K562 (cell line): ENCODE measurements around the gene CD34. TPM values are rescaled to one million over a fixed set of nuclear protein-coding genes. Genes with fewer than 3 reads are reported as not detected.

ENCODE experiments used
- ATAC-seq: fragments of 200-7000 bp; cut with Tn5 transposase; 3 replicates; pipeline ENCODE4 v1.9.1; 2020; ENCODE audit warnings: moderate library complexity
- BruUV-seq: library from RNA; stranded (reverse); fragments of 400-500 nt; replicated peaks from 2 replicates; lab custom pipeline; 2021; lab: Mats Ljungman, UMichigan
- CTCF ChIA-PET: fragments of 300-600 bp; formaldehyde crosslinking; extraction: SDS; loops from one replicate; lab custom pipeline; 2021; ENCODE audit warnings: low intra/inter-chr PET ratio; lab: Yijun Ruan, JAX
- POLR2A ChIA-PET: fragments of 300-600, 350-650 bp; sonication (Branson Sonifier 250); formaldehyde crosslinking; extraction: SDS; loops from one replicate; lab custom pipeline; 2021; ENCODE audit warnings: antibody characterized with exemption, inconsistent platforms; lab: Yijun Ruan, JAX
- DNase-seq, 4 experiments: peaks; one replicate each; pipeline versions ENCODE4 v3.0.0 to v3.0.0-alpha.2; 2011 to 2018; ENCODE audit warnings: low spot score in 3 of 4, mixed read lengths in 3 of 4; ENCODE audit errors: extremely low read depth in 1 of 4
- FAIRE-seq: peaks from 2 replicates; lab custom pipeline; 2011; peaks lifted over from hg19 to GRCh38; lab: Jason Lieb, UNC
- H2AFZ ChIP-seq: 2 replicates; pipeline ENCODE4 v1.6.0; 2011; ENCODE audit warnings: low read depth, low read length, control low read depth, inconsistent platforms
- H3K27ac ChIP-seq: fragments of 200-600 bp; 3 replicates; pipeline ENCODE4 v1.8.0; 2011; ENCODE audit warnings: low read depth, mild to moderate bottlenecking, control low read depth, inconsistent platforms, low read length, moderate library complexity, mixed read lengths; ENCODE audit errors: extremely low read depth
- H3K27me3 ChIP-seq, 2 experiments: fragments of 300-600 bp in 1 of 2; 2 replicates in 1 of 2; 3 replicates in 1 of 2; pipeline versions ENCODE4 v1.6.0 to v1.8.0; 2011; ENCODE audit warnings: inconsistent platforms in 2 of 2, low read length in 2 of 2, mild to moderate bottlenecking in 1 of 2, mixed read lengths in 1 of 2, moderate library complexity in 1 of 2; ENCODE audit not compliant: control insufficient read depth in 2 of 2, insufficient read depth in 2 of 2
- H3K36me3 ChIP-seq: fragments of 300-600 bp; 3 replicates; pipeline ENCODE4 v1.8.0; 2011; ENCODE audit warnings: mild to moderate bottlenecking, low read length, inconsistent platforms; ENCODE audit not compliant: control insufficient read depth, insufficient read depth
- H3K4me1 ChIP-seq, 2 experiments: fragments of 200-600 bp in 1 of 2; replicated peaks in 1 of 2; 2 replicates in 1 of 2; 3 replicates in 1 of 2; pipeline versions ENCODE4 v1.5.1 to v1.8.0; 2011; ENCODE audit warnings: inconsistent platforms in 2 of 2, low read length in 2 of 2, mild to moderate bottlenecking in 1 of 2, mixed read lengths in 1 of 2, moderate library complexity in 1 of 2; ENCODE audit not compliant: control insufficient read depth in 2 of 2, insufficient read depth in 2 of 2
- H3K4me2 ChIP-seq: 2 replicates; pipeline ENCODE4 v1.6.1; 2011; ENCODE audit warnings: low read length, control low read depth, inconsistent platforms, mixed read lengths; ENCODE audit not compliant: insufficient read depth
- H3K4me3 ChIP-seq: fragments of 200-600 bp; sonication (generic), shearing (Covaris generic); 2 replicates; pipeline ENCODE4 v1.5.1; 2016; ENCODE audit warnings: control low read depth, inconsistent platforms
- H3K79me2 ChIP-seq: fragments of 200-600 bp; 3 replicates; pipeline ENCODE4 v1.8.0; 2011; ENCODE audit warnings: low read length, inconsistent platforms; ENCODE audit not compliant: control insufficient read depth, insufficient read depth
- H3K9ac ChIP-seq, 2 experiments: 2 replicates each; pipeline versions ENCODE4 v1.6.0 to v1.6.1; 2011; ENCODE audit warnings: low read depth in 2 of 2, low read length in 2 of 2, control low read depth in 1 of 2, inconsistent platforms in 1 of 2, mild to moderate bottlenecking in 1 of 2, mixed read lengths in 1 of 2; ENCODE audit not compliant: insufficient read depth in 1 of 2
- H3K9me1 ChIP-seq: one replicate; pipeline ENCODE4 v1.6.0; 2011; ENCODE audit warnings: inconsistent platforms, mild to moderate bottlenecking, low read length, moderate library complexity; ENCODE audit not compliant: control insufficient read depth, insufficient read depth
- H3K9me3 ChIP-seq: replicated peaks from 2 replicates; pipeline ENCODE4 v1.5.1; 2011; ENCODE audit warnings: low read depth, low read length, inconsistent platforms; ENCODE audit not compliant: control insufficient read depth, insufficient read depth
- H4K20me1 ChIP-seq: replicated peaks from 2 replicates; pipeline ENCODE4 v1.6.1; 2011; ENCODE audit warnings: low read length, inconsistent platforms, mixed read lengths; ENCODE audit not compliant: control insufficient read depth, insufficient read depth
- CHD2 ChIP-seq: IDR thresholded peaks from 2 replicates; pipeline ENCODE4 v1.6.1; 2011; ENCODE audit warnings: low read depth, low read length
- FOXK1 ChIP-seq: sonication (generic); formaldehyde crosslinking; IDR thresholded peaks from 2 replicates; pipeline ENCODE4 v1.8.0; 2022; ENCODE audit warnings: missing genetic modification reagents, mild to moderate bottlenecking, borderline replicate concordance
- HDAC2 ChIP-seq: fragments of 450-650 bp; IDR thresholded peaks from 2 replicates; pipeline ENCODE4 v1.6.1; 2016; ENCODE audit warnings: mild to moderate bottlenecking
- POLR2AphosphoS2 ChIP-seq: IDR thresholded peaks from 2 replicates; pipeline ENCODE4 v1.6.1; 2012; ENCODE audit warnings: low read length, improper control_type of control experiment
- TAL1 ChIP-seq: fragments of 450-650 bp; IDR thresholded peaks from 2 replicates; pipeline ENCODE4 v1.6.1; 2016; ENCODE audit warnings: mild to moderate bottlenecking
- U2AF1 ChIP-seq: fragments of 200-400 bp; formaldehyde crosslinking; optimal IDR thresholded peaks from 2 replicates; pipeline ENCODE3; 2017; ENCODE audit warnings: mild to moderate bottlenecking, low read depth, low read length, moderate library complexity
- WGBS: fragments of 100-300 bp; shearing (Covaris generic); methylation state at CpG from one replicate; pipeline ENCODE4 v1.1.6; 2016; ENCODE audit warnings: low coverage, mixed read lengths; ENCODE audit not compliant: insufficient coverage; ENCODE audit errors: missing lambda C conversion rate; 5-methylcytosine and 5-hydroxymethylcytosine counted together
- in situ Hi-C: fragments of 300-500 bp; cut with MboI; formaldehyde crosslinking; loops from 4 replicates; pipeline ENCODE4 v1.15.0; 2018; ENCODE audit warnings: inconsistent platforms, mixed read lengths
- intact Hi-C: fragments of 100-400 bp; cut with micrococcal nuclease; formaldehyde crosslinking; loops from 2 replicates; pipeline ENCODE4 v1.14.2; 2022
- polyA plus RNA-seq, 8 experiments: library from polyadenylated mRNA; depleted of rRNA in 4 of 8; stranded (reverse) in 5 of 8; unstranded in 3 of 8; fragments of >200 nt; fragmentation: Nextera tagmentation in 2 of 8; fragmentation: Illumina TruSeq in 1 of 8; extraction: Ambion mirVana in 2 of 8; extraction: Trizol in 1 of 8; gene quantifications; 2 replicates each; pipeline versions ENCODE4 v1.2.1 to v1.2.3, GENCODE V29; 2011 to 2014; ENCODE audit warnings: inconsistent platforms in 1 of 8, missing spikeins in 1 of 8
- total RNA-seq, 7 experiments: library from RNA; depleted of rRNA in 6 of 7; stranded (reverse); fragments of >200 nt in 6 of 7; fragmentation: Illumina TruSeq in 2 of 7; extraction: Trizol in 2 of 7; gene quantifications; 2 replicates each; pipeline versions ENCODE4 v1.2.1 to v1.2.3, GENCODE V29; 2011 to 2021; ENCODE audit warnings: low replicate concordance in 1 of 7
- TF ChIP-seq, protein P1 (sequence below), 2 experiments: fragments of 450-650 bp; conservative IDR thresholded peaks; 2 replicates each; pipeline ENCODE4 v1.6.1; 2017; ENCODE audit warnings: mild to moderate bottlenecking in 2 of 2, moderate library complexity in 2 of 2
- TF ChIP-seq, protein P2 (sequence below): fragments of 450-650 bp; IDR thresholded peaks from 2 replicates; pipeline ENCODE4 v1.6.1; 2016; ENCODE audit warnings: borderline replicate concordance

The CD34 gene
- total and polyA plus RNA-seq, 9 of the 15 experiments (the other 6 are each of a cell fraction or from before 2014, with no cell fraction given) = not detected

DNA sequence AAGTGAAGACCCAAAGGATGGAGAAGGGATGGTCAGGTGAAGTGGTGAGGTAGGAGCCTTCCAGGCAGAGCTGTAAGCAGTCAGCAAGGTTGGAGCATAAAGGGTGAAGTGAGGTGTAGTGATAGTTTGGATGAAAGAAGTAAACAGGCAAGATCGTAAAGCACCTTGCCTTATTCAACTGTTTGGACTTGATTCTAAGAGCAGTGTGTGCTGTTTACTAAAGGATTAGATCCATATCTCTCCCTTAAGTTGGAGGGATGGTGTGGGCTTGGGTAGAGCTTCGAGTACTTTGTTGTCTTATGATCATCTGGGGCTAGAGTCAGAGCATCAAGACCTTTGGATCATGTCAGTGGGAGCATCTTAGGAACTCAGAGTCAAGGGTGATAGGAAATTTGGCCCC is 39.8 kb upstream of the CD34 start:
- no peak overlapping the region for H3K27ac ChIP-seq
- 10% methylated on average over 2 of the region's 2 CpGs for WGBS
- no peaks in the 10 kb centered on the region for H3K9me3 ChIP-seq
- no peak for DNase-seq
- FAIRE-seq = no peak
- TF ChIP-seq FOXK1 (CRISPR knock-in tag) (no peak), U2AF1 (no peak), POLR2AphosphoS2 (no peak), HDAC2 (no peak), TAL1 (no peak), CHD2 (no peak)
- TF ChIP-seq, protein P1, sequence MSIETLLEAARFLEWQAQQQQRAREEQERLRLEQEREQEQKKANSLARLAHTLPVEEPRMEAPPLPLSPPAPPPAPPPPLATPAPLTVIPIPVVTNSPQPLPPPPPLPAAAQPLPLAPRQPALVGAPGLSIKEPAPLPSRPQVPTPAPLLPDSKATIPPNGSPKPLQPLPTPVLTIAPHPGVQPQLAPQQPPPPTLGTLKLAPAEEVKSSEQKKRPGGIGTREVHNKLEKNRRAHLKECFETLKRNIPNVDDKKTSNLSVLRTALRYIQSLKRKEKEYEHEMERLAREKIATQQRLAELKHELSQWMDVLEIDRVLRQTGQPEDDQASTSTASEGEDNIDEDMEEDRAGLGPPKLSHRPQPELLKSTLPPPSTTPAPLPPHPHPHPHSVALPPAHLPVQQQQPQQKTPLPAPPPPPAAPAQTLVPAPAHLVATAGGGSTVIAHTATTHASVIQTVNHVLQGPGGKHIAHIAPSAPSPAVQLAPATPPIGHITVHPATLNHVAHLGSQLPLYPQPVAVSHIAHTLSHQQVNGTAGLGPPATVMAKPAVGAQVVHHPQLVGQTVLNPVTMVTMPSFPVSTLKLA (conservative IDR thresholded peaks at IDR 0.05) = no peak
- TF ChIP-seq, protein P2, sequence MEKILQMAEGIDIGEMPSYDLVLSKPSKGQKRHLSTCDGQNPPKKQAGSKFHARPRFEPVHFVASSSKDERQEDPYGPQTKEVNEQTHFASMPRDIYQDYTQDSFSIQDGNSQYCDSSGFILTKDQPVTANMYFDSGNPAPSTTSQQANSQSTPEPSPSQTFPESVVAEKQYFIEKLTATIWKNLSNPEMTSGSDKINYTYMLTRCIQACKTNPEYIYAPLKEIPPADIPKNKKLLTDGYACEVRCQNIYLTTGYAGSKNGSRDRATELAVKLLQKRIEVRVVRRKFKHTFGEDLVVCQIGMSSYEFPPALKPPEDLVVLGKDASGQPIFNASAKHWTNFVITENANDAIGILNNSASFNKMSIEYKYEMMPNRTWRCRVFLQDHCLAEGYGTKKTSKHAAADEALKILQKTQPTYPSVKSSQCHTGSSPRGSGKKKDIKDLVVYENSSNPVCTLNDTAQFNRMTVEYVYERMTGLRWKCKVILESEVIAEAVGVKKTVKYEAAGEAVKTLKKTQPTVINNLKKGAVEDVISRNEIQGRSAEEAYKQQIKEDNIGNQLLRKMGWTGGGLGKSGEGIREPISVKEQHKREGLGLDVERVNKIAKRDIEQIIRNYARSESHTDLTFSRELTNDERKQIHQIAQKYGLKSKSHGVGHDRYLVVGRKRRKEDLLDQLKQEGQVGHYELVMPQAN = no peak
- TF ChIP-seq, all 486 proteins: peak for 0
- H3K4me3 ChIP-seq = no peak overlapping the region
- no peak overlapping the region for H2AFZ ChIP-seq
- peaks cover 9 to 14% of the 10 kb centered on the region in 2 experiments for H3K27me3 ChIP-seq
- CTCF ChIA-PET = no interaction called here
- H3K9ac ChIP-seq = no peak overlapping the region
- no peaks in the 10 kb centered on the region for H3K4me1 ChIP-seq
- no peaks in the 10 kb centered on the region for H4K20me1 ChIP-seq
- in situ Hi-C loops (no loop called here), intact Hi-C loops (no loop called here)
- H3K36me3 ChIP-seq = no peaks in the 10 kb centered on the region
- no peak overlapping the region for H3K4me2 ChIP-seq
- POLR2A ChIA-PET = interaction anchor here (0.6 to 1.4 kb wide), 3 partner anchors 26 to 1370 kb away, joined by 3 to 4 read pairs (median 3); no protein-coding TSS in a partner anchor
- no peaks in the 10 kb centered on the region for H3K79me2 ChIP-seq
- no TSS peak for BruUV-seq
- no peak for ATAC-seq
- H3K9me1 ChIP-seq = no peaks in the 10 kb centered on the region
